Neuronal stem cell (in vitro differentiated cells): ENCODE measurements around the gene PARPBP.
"Not testable (repeated sequence)": the region's sequence is repeated elsewhere in the genome, so short reads cannot be mapped to it uniquely, and the experiment has no call there.

ENCODE experiments used
- DNase-seq: peaks from one replicate; pipeline ENCODE4 v3.0.0-alpha.2; 2013; ENCODE audit warnings: low spot score
- H2AFZ ChIP-seq: one replicate; pipeline ENCODE4 v1.6.1; 2013; ENCODE audit warnings: mild to moderate bottlenecking, low read length, inconsistent platforms
- H2AK5ac ChIP-seq: 2 replicates; pipeline ENCODE4 v1.6.1; 2013; ENCODE audit warnings: low read depth, mild to moderate bottlenecking, inconsistent platforms, low read length, moderate library complexity, mixed read lengths
- H2BK120ac ChIP-seq: 2 replicates; pipeline ENCODE4 v1.6.1; 2013; ENCODE audit warnings: low read depth, mild to moderate bottlenecking, inconsistent platforms, low read length, moderate library complexity, mixed read lengths
- H2BK12ac ChIP-seq: one replicate; pipeline ENCODE4 v1.6.1; 2013; ENCODE audit warnings: low read length, inconsistent platforms
- H2BK15ac ChIP-seq: 2 replicates; pipeline ENCODE4 v1.6.1; 2013; ENCODE audit warnings: mild to moderate bottlenecking, low read length, inconsistent platforms, mixed read lengths
- H2BK5ac ChIP-seq: one replicate; pipeline ENCODE4 v1.6.1; 2013; ENCODE audit warnings: inconsistent platforms, mild to moderate bottlenecking, low read length, moderate library complexity
- H3K14ac ChIP-seq: one replicate; pipeline ENCODE4 v1.6.1; 2013; ENCODE audit warnings: low read length, inconsistent platforms
- H3K18ac ChIP-seq: 2 replicates; pipeline ENCODE4 v1.6.1; 2013; ENCODE audit warnings: low read length, inconsistent platforms
- H3K23ac ChIP-seq: 2 replicates; pipeline ENCODE4 v1.6.1; 2013; ENCODE audit warnings: low read depth, mild to moderate bottlenecking, mixed read lengths, low read length, inconsistent platforms; ENCODE audit not compliant: poor library complexity
- H3K27ac ChIP-seq: replicated peaks from 3 replicates; pipeline ENCODE4 v1.5.1; 2013; ENCODE audit warnings: low read length, inconsistent platforms
- H3K27me3 ChIP-seq, 3 experiments: 2 replicates each; pipeline ENCODE4 v1.6.1; 2013; ENCODE audit warnings: low read length in 3 of 3, mild to moderate bottlenecking in 2 of 3, inconsistent platforms in 1 of 3, low read depth in 1 of 3, mixed read lengths in 1 of 3, moderate library complexity in 1 of 3; ENCODE audit not compliant: control insufficient read depth in 3 of 3, insufficient read depth in 3 of 3
- H3K36me3 ChIP-seq, 2 donors: replicated peaks in 1 of 2; 2 replicates each; pipeline ENCODE4 v1.6.1; 2013; ENCODE audit warnings: low read length in 2 of 2; ENCODE audit not compliant: control insufficient read depth in 2 of 2, insufficient read depth in 2 of 2
- H3K4ac ChIP-seq: 2 replicates; pipeline ENCODE4 v1.6.1; 2013; ENCODE audit warnings: inconsistent platforms, mild to moderate bottlenecking, low read length, moderate library complexity
- H3K4me1 ChIP-seq, 2 donors: 1 replicate in 1 of 2; 2 replicates in 1 of 2; pipeline ENCODE4 v1.6.1; 2013; ENCODE audit warnings: low read length in 2 of 2, low read depth in 1 of 2; ENCODE audit not compliant: control insufficient read depth in 2 of 2, insufficient read depth in 1 of 2
- H3K4me2 ChIP-seq: one replicate; pipeline ENCODE4 v1.6.1; 2013; ENCODE audit warnings: mild to moderate bottlenecking, low read length, inconsistent platforms; ENCODE audit not compliant: insufficient read depth, poor library complexity, severe bottlenecking
- H3K4me3 ChIP-seq, 2 donors: 2 replicates each; pipeline ENCODE4 v1.5.1; 2013; ENCODE audit warnings: low read length in 2 of 2, mild to moderate bottlenecking in 2 of 2, inconsistent platforms in 1 of 2, moderate library complexity in 1 of 2
- H3K79me1 ChIP-seq: one replicate; pipeline ENCODE4 v1.6.1; 2013; ENCODE audit warnings: low read depth, mild to moderate bottlenecking, inconsistent platforms, low read length, moderate library complexity
- H3K9ac ChIP-seq: one replicate; pipeline ENCODE4 v1.6.1; 2013; ENCODE audit warnings: mild to moderate bottlenecking, low read depth, low read length, inconsistent platforms; ENCODE audit not compliant: poor library complexity
- H3K9me3 ChIP-seq, 2 donors: replicated peaks in 1 of 2; 2 replicates each; pipeline versions ENCODE3 to v1.6.1; 2013; ENCODE audit warnings: low read length in 2 of 2, mild to moderate bottlenecking in 2 of 2, inconsistent platforms in 1 of 2, low read depth in 1 of 2, mixed read lengths in 1 of 2, moderate library complexity in 1 of 2; ENCODE audit not compliant: control insufficient read depth in 2 of 2, insufficient read depth in 1 of 2
- H4K8ac ChIP-seq: one replicate; pipeline ENCODE4 v1.6.1; 2013; ENCODE audit warnings: low read depth, mild to moderate bottlenecking, inconsistent platforms, low read length, moderate library complexity
- H4K91ac ChIP-seq: one replicate; pipeline ENCODE4 v1.6.1; 2013; ENCODE audit warnings: low read length, low read depth, mild to moderate bottlenecking, inconsistent platforms; ENCODE audit not compliant: poor library complexity
- WGBS, 2 donors: extraction: QIAGEN DNeasy Blood & Tissue Kit; methylation state at CpG; one replicate each; pipeline ENCODE4 v1.1.7; 2013; ENCODE audit warnings: missing lambda C conversion rate in 2 of 2, mixed read lengths in 1 of 2; ENCODE audit not compliant: insufficient read length in 2 of 2, insufficient replicate concordance in 1 of 2; ENCODE audit errors: extremely low coverage in 2 of 2; 5-methylcytosine and 5-hydroxymethylcytosine counted together

The PARPBP gene

DNA sequence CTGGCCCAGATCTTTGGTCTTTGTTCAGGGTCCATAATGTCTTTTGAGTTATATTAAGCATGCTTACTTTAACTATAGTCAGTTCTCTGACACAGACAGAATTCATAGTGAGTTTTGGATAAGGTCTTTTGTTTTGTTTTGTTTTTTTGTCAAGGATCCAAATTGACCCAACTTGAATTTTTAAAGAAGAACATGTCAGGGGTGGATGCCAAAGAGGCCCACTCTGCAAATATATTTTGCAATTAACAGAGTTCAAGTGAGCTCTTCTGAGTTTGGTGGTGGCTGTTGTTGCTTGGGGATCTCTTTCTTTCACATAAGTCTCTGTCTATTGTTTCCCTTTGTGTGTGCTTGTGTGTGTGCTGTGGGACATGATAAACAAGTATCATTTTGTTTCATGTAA is 112.1 kb downstream of the PARPBP start:
- no peak overlapping the region for H3K9ac ChIP-seq
- no peak overlapping the region for H2BK12ac ChIP-seq
- H3K4me3 ChIP-seq = no peak overlapping the region
- no peak overlapping the region for H2AK5ac ChIP-seq
- H3K36me3 ChIP-seq = no peaks in the 10 kb centered on the region
- H3K27me3 ChIP-seq = no peaks in the 10 kb centered on the region
- H2AFZ ChIP-seq = no peak overlapping the region
- DNase-seq = no peak
- H4K91ac ChIP-seq = no peak overlapping the region
- no peak overlapping the region for H3K4me2 ChIP-seq
- no peaks in the 10 kb centered on the region for H3K79me1 ChIP-seq
- H3K14ac ChIP-seq = no peak overlapping the region
- H2BK120ac ChIP-seq = no peak overlapping the region
- no peaks in the 10 kb centered on the region for H3K4me1 ChIP-seq
- H3K9me3 ChIP-seq = no peaks in the 10 kb centered on the region
- no peak overlapping the region for H3K18ac ChIP-seq
- no peak overlapping the region for H3K27ac ChIP-seq
- H2BK5ac ChIP-seq = no peak overlapping the region
- H3K4ac ChIP-seq = no peak overlapping the region
- H4K8ac ChIP-seq = no peak overlapping the region
- no peak overlapping the region for H2BK15ac ChIP-seq
- H3K23ac ChIP-seq = no peak overlapping the region

DNA sequence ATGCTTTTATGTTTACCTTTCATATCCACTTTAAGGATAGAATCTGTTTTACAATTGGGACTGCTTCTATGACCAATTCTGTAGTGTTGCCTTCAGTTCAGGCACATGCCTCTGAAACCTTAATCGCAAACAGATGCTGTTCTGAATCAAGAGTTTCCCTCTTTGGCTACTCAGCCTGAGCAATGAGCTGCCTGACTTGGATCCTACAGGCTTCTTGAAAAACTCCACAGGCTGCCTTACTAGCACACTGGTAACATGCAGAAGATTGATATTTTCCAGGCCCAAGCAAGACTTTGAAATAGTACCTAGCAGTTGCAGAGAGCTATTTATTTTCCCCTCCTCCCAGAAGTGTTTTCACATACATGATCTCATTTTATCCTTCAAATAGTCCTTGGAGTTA is 112.5 kb downstream of the PARPBP start:
- DNase-seq = no peak
- WGBS, 2 donors = no CpG with 5 or more reads among the region's 1 CpG
- no peak overlapping the region for H2AK5ac ChIP-seq

DNA sequence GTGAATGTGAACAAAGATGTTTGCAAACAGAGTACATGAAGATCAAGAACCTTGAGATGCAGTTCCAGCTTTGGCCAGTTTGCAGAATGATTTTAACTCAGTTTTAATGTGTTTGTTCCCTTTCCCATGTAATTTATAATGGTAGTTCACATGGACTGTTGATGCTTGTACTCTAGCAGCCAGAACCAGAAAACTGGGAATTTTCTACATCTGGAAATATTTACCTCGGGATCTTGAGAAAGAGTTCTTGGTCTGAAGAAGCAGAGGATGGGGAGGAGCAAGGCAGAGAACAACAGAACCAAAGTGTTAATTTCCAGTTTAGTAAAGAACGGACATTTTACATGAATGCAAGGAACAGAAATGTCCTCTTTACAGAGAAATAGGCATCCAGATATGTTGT is 114.6 kb downstream of the PARPBP start:
- no peak overlapping the region for H2BK120ac ChIP-seq
- no peaks in the 10 kb centered on the region for H3K4me1 ChIP-seq
- no peak overlapping the region for H3K4me2 ChIP-seq
- H3K27me3 ChIP-seq = no peaks in the 10 kb centered on the region
- H3K4me3 ChIP-seq = no peak overlapping the region
- no peak overlapping the region for H3K14ac ChIP-seq
- no peak overlapping the region for H2BK12ac ChIP-seq
- no peak overlapping the region for H2BK15ac ChIP-seq
- no peak overlapping the region for H2BK5ac ChIP-seq
- H3K36me3 ChIP-seq = no peaks in the 10 kb centered on the region
- no peak for DNase-seq
- no peak overlapping the region for H3K9ac ChIP-seq
- H4K8ac ChIP-seq = no peak overlapping the region
- H3K18ac ChIP-seq = no peak overlapping the region
- no peaks in the 10 kb centered on the region for H3K9me3 ChIP-seq
- no CpG with 5 or more reads among the region's 2 CpGs for WGBS, 2 donors
- H2AFZ ChIP-seq = no peak overlapping the region
- H3K4ac ChIP-seq = no peak overlapping the region
- no peak overlapping the region for H2AK5ac ChIP-seq
- H3K27ac ChIP-seq = no peak overlapping the region
- no peak overlapping the region for H3K23ac ChIP-seq
- H3K79me1 ChIP-seq = no peaks in the 10 kb centered on the region
- H4K91ac ChIP-seq = no peak overlapping the region

More for the DNA sequence above, 112.5 kb downstream of the PARPBP start:
- H3K79me1 ChIP-seq = no peaks in the 10 kb centered on the region
- no peak overlapping the region for H3K4me3 ChIP-seq
- no peak overlapping the region for H2BK15ac ChIP-seq
- H2AFZ ChIP-seq = no peak overlapping the region
- no peak overlapping the region for H3K4me2 ChIP-seq
- H3K27me3 ChIP-seq = no peaks in the 10 kb centered on the region
- H3K14ac ChIP-seq = no peak overlapping the region
- H2BK120ac ChIP-seq = no peak overlapping the region
- H3K9me3 ChIP-seq = no peaks in the 10 kb centered on the region
- no peak overlapping the region for H4K8ac ChIP-seq
- no peak overlapping the region for H3K27ac ChIP-seq
- no peak overlapping the region for H3K9ac ChIP-seq
- H3K23ac ChIP-seq = no peak overlapping the region
- no peak overlapping the region for H4K91ac ChIP-seq
- no peaks in the 10 kb centered on the region for H3K36me3 ChIP-seq
- no peak overlapping the region for H3K18ac ChIP-seq
- H2BK12ac ChIP-seq = no peak overlapping the region
- no peak overlapping the region for H2BK5ac ChIP-seq
- H3K4ac ChIP-seq = no peak overlapping the region
- no peaks in the 10 kb centered on the region for H3K4me1 ChIP-seq

DNA sequence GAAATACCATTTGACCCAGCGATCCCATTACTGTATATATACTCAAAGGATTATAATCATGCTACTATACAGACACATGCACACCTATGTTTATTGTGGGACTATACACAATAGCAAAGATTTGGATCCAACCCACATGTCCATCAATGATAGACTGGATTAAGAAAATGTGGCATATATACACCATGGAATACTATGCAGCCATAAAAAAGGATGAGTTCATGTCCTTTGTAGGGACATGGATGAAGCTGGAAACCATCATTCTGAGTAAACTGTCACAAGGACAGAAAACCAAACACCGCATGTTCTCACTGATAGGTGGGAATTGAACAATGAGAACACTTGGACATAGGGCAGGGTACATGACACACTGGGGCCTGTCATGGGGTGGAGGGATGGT is 120.9 kb downstream of the PARPBP start:
- H3K79me1 ChIP-seq, H4K91ac ChIP-seq, H3K23ac ChIP-seq, H4K8ac ChIP-seq, H3K27me3 ChIP-seq, H3K4ac ChIP-seq, H3K9ac ChIP-seq, H2BK5ac ChIP-seq, H2BK120ac ChIP-seq, H2BK12ac ChIP-seq, H3K4me1 ChIP-seq, H3K4me3 ChIP-seq, H3K9me3 ChIP-seq, H3K4me2 ChIP-seq, H2AK5ac ChIP-seq, DNase-seq, H3K27ac ChIP-seq, H3K36me3 ChIP-seq, H3K18ac ChIP-seq, H3K14ac ChIP-seq, H2BK15ac ChIP-seq, H2AFZ ChIP-seq: not testable (repeated sequence)
- whole genome bisulfite sequencing, 2 donors = no CpG with 5 or more reads among the region's 2 CpGs
